HG03045 (cell line): Measurements from ENCODE around the gene PGAM4.
"Not testable (repeated sequence)": the region's sequence is repeated elsewhere in the genome, so short reads cannot be mapped to it uniquely, and the experiment has no call there.

ENCODE experiments used
- ATAC-seq: cut with Tn5 transposase; IDR thresholded peaks from one replicate; pipeline ENCODE4 v1.9.1; 2021; ENCODE audit warnings: mild to moderate bottlenecking, moderate library complexity; ENCODE audit not compliant: unreplicated experiment

The PGAM4 gene

GRCh38 chrX:77930581-77930980 is 38.9 kb downstream of the PGAM4 start:
- no peak for ATAC-seq

- ATAC-seq: no peak
Measured at GRCh38 chrX:77925764-77926163, 43.7 kb downstream of the PGAM4 start.

- ATAC-seq: no peak
Measured at GRCh38 chrX:77924320-77924859, 45.0 kb downstream of the PGAM4 start.

GRCh38 chrX:77922787-77923186 is 46.7 kb downstream of the PGAM4 start:
- no peak for ATAC-seq

GRCh38 chrX:77919370-77919769 is 50.1 kb downstream of the PGAM4 start:
- ATAC-seq: not testable (repeated sequence)

- ATAC-seq: no peak
Measured at GRCh38 chrX:77918568-77918967, 50.9 kb downstream of the PGAM4 start.
